K562 (cell line): ENCODE measurements around the gene MGA. TPM values are rescaled to one million over a fixed set of nuclear protein-coding genes. Genes with fewer than 3 reads are reported as not detected.

Source experiments
- ASH1L ChIP-seq: fragments of 450-650 bp; IDR thresholded peaks from 2 replicates; pipeline ENCODE4 v1.6.1; 2018; ENCODE audit warnings: borderline replicate concordance, mild to moderate bottlenecking, low read depth; ENCODE audit not compliant: partially characterized antibody
- ATF4 ChIP-seq: fragments of 450-650 bp; formaldehyde crosslinking; IDR thresholded peaks from 2 replicates; pipeline ENCODE4 v1.4.0; 2022; ENCODE audit warnings: mild to moderate bottlenecking, moderate library complexity
- FOS ChIP-seq: IDR thresholded peaks from 3 replicates; pipeline ENCODE4 v1.6.1; 2011; ENCODE audit not compliant: insufficient read length; ENCODE audit errors: extremely low read depth
- HEY1 ChIP-seq: fragments of 250-450 bp; sonication (Bioruptor Pico); IDR thresholded peaks from 2 replicates; pipeline ENCODE4 v1.5.0; 2020; ENCODE audit warnings: mild to moderate bottlenecking, moderate library complexity, borderline replicate concordance
- MCM5 ChIP-seq: fragments of 450-650 bp; IDR thresholded peaks from 2 replicates; pipeline ENCODE4 v1.6.1; 2016; ENCODE audit warnings: low read depth
- MYC ChIP-seq, 2 experiments: fragments of 250-450 bp in 1 of 2; sonication (Bioruptor Pico) in 1 of 2; IDR thresholded peaks; 2 replicates each; pipeline versions ENCODE4 v1.5.1 to v1.6.1; 2012 to 2021; ENCODE audit warnings: low read depth in 2 of 2, borderline replicate concordance in 1 of 2, improper control_type of control experiment in 1 of 2, low read length in 1 of 2, mild to moderate bottlenecking in 1 of 2, moderate library complexity in 1 of 2
- NRF1 ChIP-seq, 2 experiments: fragments of 450-650 bp; IDR thresholded peaks in 1 of 2; conservative IDR thresholded peaks in 1 of 2; 2 replicates each; pipeline ENCODE4 v1.6.1; 2014; ENCODE audit warnings: mild to moderate bottlenecking in 2 of 2
- RBM25 ChIP-seq: fragments of 200-400 bp; formaldehyde crosslinking; IDR thresholded peaks from 2 replicates; pipeline ENCODE4 v1.6.1; 2018; ENCODE audit warnings: low read length, low read depth, moderate library complexity; ENCODE audit not compliant: severe bottlenecking
- TRIM24 ChIP-seq, 2 experiments: fragments of 450-650 bp; IDR thresholded peaks; 2 replicates each; pipeline ENCODE4 v1.6.1; 2016
- TSC22D4 ChIP-seq: fragments of 450-650 bp; IDR thresholded peaks from 2 replicates; pipeline ENCODE4 v1.6.1; 2016; ENCODE audit warnings: missing genetic modification characterization, missing biosample characterization, control low read depth
- ZKSCAN3 ChIP-seq: fragments of 250-450 bp; sonication (Bioruptor Pico); IDR thresholded peaks from 2 replicates; pipeline ENCODE4 v1.4.0; 2020
- ZNF165 ChIP-seq: fragments of 250-450 bp; sonication (Bioruptor Pico); IDR thresholded peaks from 2 replicates; pipeline ENCODE4 v1.4.0; 2020; ENCODE audit warnings: borderline replicate concordance
- ZNF3 ChIP-seq: fragments of 250-450 bp; sonication (Bioruptor Pico); IDR thresholded peaks from 2 replicates; pipeline ENCODE4 v1.5.0; 2021; ENCODE audit warnings: mild to moderate bottlenecking, moderate library complexity
- ZNF398 ChIP-seq: fragments of 250-450 bp; sonication (Bioruptor Pico); IDR thresholded peaks from 2 replicates; pipeline ENCODE4 v1.8.0; 2021; ENCODE audit warnings: moderate library complexity, mild to moderate bottlenecking, inconsistent platforms
- ZNF507 ChIP-seq: conservative IDR thresholded peaks from 2 replicates; pipeline ENCODE4 v1.6.1; 2017; ENCODE audit warnings: missing genetic modification characterization, missing compliant biosample characterization
- polyA plus RNA-seq, 8 experiments: library from polyadenylated mRNA; depleted of rRNA in 4 of 8; stranded (reverse) in 5 of 8; unstranded in 3 of 8; fragments of >200 nt; fragmentation: Nextera tagmentation in 2 of 8; fragmentation: Illumina TruSeq in 1 of 8; extraction: Ambion mirVana in 2 of 8; extraction: Trizol in 1 of 8; gene quantifications; 2 replicates each; pipeline versions ENCODE4 v1.2.1 to v1.2.3, GENCODE V29; 2011 to 2014; ENCODE audit warnings: inconsistent platforms in 1 of 8, missing spikeins in 1 of 8
- total RNA-seq, 7 experiments: library from RNA; depleted of rRNA in 6 of 7; stranded (reverse); fragments of >200 nt in 6 of 7; fragmentation: Illumina TruSeq in 2 of 7; extraction: Trizol in 2 of 7; gene quantifications; 2 replicates each; pipeline versions ENCODE4 v1.2.1 to v1.2.3, GENCODE V29; 2011 to 2021; ENCODE audit warnings: low replicate concordance in 1 of 7
- TF ChIP-seq, protein P1 (sequence below), 2 experiments: fragments of 450-650 bp; IDR thresholded peaks; 2 replicates each; pipeline ENCODE4 v1.6.1; 2016; ENCODE audit warnings: mild to moderate bottlenecking in 2 of 2, borderline replicate concordance in 1 of 2, low read depth in 1 of 2, moderate library complexity in 1 of 2

The MGA gene
- total and polyA plus RNA-seq, 9 of the 15 experiments (the other 6 are each of a cell fraction or from before 2014, with no cell fraction given) = 4.7 to 56.1 (median 21.1) TPM

DNA sequence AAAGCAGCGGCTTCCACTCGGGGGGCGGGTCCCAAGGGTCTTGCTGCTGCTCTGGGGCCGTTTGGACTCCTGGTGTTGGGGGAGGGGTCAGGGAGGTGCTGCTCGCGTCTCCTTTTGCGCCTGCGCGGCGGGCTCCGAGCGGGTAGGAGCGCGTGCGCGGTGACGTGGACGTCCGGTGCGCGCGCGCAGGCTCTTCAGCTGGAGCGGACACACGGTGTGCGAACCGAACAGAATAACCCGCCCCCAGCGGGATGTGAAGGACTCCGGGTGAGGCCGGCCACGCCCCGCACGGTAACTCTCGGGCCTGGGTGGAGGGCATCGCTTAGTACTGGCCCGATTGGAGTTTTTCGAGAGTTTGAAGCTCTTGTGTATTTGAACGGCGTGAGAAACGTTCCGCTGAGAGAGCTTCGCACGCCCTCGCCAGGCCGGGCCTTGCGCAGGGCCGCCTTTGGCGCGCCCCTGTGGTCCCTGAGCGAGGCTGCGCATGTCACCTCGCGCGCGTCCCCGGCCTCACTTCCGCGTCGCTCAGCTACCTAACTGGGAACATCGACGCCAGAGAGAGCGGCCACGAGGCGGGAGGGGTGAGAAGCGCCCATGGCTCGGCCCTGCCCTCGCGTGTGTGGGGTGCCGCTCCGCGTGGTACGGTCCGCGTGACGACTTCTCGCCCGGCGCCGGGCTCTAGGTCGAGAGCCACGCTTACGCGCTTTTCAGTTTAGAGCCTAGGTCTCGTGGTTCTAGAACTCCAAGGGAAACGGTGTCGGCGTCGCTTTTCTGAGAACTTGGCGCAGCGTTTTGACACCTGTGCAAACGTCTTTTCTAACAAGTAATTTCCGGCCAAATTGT, at the start of gene MGA (continued):
- TF ChIP-seq, protein P1, sequence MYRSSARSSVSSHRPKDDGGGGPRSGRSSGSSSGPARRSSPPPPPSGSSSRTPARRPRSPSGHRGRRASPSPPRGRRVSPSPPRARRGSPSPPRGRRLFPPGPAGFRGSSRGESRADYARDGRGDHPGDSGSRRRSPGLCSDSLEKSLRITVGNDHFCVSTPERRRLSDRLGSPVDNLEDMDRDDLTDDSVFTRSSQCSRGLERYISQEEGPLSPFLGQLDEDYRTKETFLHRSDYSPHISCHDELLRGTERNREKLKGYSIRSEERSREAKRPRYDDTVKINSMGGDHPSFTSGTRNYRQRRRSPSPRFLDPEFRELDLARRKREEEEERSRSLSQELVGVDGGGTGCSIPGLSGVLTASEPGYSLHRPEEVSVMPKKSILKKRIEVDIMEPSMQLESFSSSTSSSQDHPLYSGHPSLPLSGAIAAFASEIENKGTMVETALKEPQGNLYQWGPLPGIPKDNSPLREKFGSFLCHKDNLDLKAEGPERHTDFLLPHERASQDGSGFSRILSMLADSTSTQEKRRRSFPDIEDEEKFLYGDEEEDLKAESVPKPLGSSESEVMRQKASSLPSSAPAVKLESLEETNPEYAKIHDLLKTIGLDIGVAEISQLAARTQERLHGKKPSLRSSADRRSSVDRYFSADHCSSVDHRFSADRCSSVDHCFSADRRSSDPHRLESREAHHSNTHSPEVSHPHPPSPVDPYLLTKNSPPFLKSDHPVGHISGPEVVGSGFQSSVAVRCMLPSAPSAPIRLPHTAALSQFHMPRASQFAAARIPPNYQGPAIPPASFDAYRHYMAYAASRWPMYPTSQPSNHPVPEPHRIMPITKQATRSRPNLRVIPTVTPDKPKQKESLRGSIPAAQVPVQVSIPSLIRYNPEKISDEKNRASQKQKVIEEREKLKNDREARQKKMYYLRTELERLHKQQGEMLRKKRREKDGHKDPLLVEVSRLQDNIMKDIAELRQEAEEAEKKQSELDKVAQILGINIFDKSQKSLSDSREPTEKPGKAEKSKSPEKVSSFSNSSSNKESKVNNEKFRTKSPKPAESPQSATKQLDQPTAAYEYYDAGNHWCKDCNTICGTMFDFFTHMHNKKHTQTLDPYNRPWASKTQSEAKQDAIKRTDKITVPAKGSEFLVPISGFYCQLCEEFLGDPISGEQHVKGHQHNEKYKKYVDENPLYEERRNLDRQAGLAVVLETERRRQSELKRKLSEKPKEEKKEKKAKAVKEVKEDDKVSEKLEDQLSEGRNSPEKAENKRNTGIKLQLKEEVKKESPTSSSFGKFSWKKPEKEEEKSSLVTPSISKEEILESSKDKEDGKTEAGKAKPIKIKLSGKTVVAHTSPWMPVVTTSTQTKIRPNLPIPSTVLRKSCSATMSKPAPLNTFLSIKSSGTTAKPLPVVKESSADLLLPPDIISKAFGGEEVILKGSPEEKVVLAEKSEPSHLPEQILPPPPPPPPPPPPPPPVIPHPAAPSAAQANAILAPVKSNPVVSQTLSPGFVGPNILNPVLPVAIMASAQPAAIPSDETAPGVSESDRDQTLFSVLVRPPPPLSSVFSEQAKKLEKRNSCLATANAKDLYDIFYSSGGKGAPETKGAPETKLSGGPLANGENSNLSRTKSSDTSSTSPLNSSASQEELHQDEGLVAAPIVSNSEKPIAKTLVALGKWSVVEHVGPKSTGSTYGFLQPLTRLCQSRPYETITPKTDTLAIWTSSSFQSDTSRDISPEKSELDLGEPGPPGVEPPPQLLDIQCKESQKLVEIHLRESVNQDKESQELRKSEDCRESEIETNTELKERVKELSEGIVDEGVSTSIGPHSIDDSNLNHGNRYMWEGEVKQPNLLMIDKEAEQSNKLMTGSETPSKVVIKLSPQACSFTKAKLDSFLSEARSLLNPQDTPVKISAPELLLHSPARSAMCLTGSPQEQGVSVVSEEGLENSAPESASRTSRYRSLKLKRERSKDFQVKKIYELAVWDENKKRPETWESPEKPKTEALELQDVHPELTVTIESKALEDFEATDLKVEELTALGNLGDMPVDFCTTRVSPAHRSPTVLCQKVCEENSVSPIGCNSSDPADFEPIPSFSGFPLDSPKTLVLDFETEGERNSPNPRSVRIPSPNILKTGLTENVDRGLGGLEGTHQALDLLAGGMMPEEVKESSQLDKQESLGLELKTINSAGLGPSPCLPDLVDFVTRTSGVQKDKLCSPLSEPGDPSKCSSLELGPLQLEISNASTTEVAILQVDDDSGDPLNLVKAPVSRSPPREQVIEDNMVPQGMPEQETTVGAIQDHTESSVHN (IDR thresholded peaks at IDR 0.05; ENCODE audit: borderline replicate concordance in 1 of 2, low read depth in 1 of 2) = no peak
- peak; percentile 93 for TF ChIP-seq MYC (IDR thresholded peaks at IDR 0.05; ENCODE audit: low read depth, low read length)
- TF ChIP-seq MYC (CRISPR knock-in tag; IDR thresholded peaks at IDR 0.05; ENCODE audit: borderline replicate concordance, low read depth) = peak; percentile 94
- TF ChIP-seq RBM25 = no peak
- no peak for TF ChIP-seq ZNF398
- peak; percentile 76 for TF ChIP-seq ASH1L
- no peak for TF ChIP-seq ZNF507 (tag)
- TF ChIP-seq FOS = no peak
- no peak for TF ChIP-seq HEY1 (CRISPR knock-in tag)
- 0 out of 2 replicates have a peak, but pooled peaks have one; percentile 51 for TF ChIP-seq ZNF165
- no peak for TF ChIP-seq ZKSCAN3
- TF ChIP-seq ATF4 (CRISPR knock-in tag) = no peak
- TF ChIP-seq TRIM24 (IDR thresholded peaks at IDR 0.05) = peak in 1 of 2 experiments; percentile 42; a peak in 1 of 4 replicates
- TF ChIP-seq TSC22D4 (tag) = no peak
- TF ChIP-seq NRF1 (conservative IDR thresholded peaks at IDR 0.05 in 1 of 2, IDR thresholded peaks at IDR 0.05 in 1 of 2) = peak; percentile 99
- no peak for TF ChIP-seq MCM5
- TF ChIP-seq ZNF3 (CRISPR knock-in tag) = no peak
